ENCODE measurements around the gene FBXL7. TPM values are rescaled to one million over a fixed set of nuclear protein-coding genes. Genes with fewer than 3 reads are reported as not detected.

Gene FBXL7
- total RNA-seq, 2 experiments from 2014 or later = not detected

DNA sequence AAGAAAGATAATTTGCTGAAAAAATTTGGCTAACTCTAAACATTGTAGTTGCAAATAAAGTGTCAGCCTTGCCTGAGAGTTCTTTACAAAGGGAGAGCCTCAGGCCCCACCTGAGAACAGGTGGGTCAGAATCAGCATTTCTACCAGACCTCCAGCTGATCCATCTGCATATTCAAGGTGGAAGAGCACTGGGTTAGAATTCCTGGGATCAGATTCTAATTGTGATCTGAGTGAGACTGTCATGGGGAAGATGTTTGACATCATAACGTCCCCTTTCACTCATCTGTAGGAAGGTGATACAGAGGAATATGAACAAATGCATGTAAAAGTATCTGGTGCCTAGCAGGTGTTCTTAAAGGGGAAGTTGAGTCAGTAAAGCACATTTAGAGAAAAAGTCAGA lies 54.6 kb downstream of the FBXL7 start:
- no peaks in the 10 kb centered on the region for H3K36me3 Mint-ChIP-seq (ENCODE audit: low read depth)
- no peak overlapping the region for H3K4me3 Mint-ChIP-seq
- H3K27me3 Mint-ChIP-seq (ENCODE audit: low read depth) = no peaks in the 10 kb centered on the region
- H3K4me1 Mint-ChIP-seq (ENCODE audit: low read depth) = no peaks in the 10 kb centered on the region
- intact Hi-C loops (cut with micrococcal nuclease) = no loop called here
- no peaks in the 10 kb centered on the region for H3K9me3 Mint-ChIP-seq
- no peak for DNase-seq
- CTCF ChIA-PET = no interaction called here
- no peak overlapping the region for H3K27ac Mint-ChIP-seq

DNA sequence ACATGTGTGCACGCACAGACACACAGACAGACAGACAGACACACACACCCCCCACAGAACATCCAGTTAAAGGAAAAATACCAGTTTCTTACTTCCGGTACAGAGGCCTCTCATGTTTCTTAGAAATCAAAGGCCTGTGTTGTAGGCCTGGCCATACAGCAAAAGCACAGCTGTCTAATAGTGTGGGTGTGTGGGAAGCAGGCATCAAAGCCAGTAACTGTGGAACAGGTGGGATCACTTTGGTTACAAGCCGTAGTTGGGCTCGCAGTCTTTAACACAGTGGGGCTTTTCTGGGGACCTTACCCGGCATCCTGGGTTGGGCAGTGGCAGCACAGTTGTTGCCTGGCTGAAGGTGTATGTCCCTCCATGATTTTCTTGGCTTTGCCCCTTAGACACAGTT lies 55.2 kb downstream of the FBXL7 start:
- no peaks in the 10 kb centered on the region for H3K4me1 Mint-ChIP-seq (ENCODE audit: low read depth)
- CTCF ChIA-PET = no interaction called here
- no peaks in the 10 kb centered on the region for H3K9me3 Mint-ChIP-seq
- H3K4me3 Mint-ChIP-seq = no peak overlapping the region
- H3K27ac Mint-ChIP-seq = no peak overlapping the region
- no peaks in the 10 kb centered on the region for H3K27me3 Mint-ChIP-seq (ENCODE audit: low read depth)
- no peak for DNase-seq
- no peaks in the 10 kb centered on the region for H3K36me3 Mint-ChIP-seq (ENCODE audit: low read depth)
- intact Hi-C loops (cut with micrococcal nuclease) = no loop called here

DNA sequence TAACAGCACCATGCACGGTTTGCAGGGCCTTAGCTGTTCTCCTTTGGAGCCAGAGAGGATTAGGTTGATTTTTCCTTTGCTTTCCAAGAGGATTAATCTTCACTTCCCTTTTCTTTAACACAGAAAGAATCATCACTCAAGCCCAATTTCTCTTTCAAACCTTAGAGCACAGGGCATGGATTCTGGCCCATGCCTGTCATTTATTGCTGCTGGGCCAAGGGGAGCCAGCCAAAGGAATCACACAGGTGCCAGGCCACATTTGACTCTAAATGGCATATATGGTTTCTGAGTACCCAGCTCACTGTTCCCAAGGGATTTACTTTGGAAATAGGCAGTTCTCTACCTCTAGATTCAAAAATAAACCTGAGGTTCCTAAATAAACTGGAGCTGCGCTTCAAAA lies 58.3 kb downstream of the FBXL7 start:
- intact Hi-C loops (cut with micrococcal nuclease) = no loop called here
- CTCF ChIA-PET = no interaction called here
- no peak overlapping the region for H3K4me3 Mint-ChIP-seq
- H3K27me3 Mint-ChIP-seq (ENCODE audit: low read depth) = no peaks in the 10 kb centered on the region
- no peak overlapping the region for H3K27ac Mint-ChIP-seq
- peaks cover 5% of the 10 kb centered on the region for H3K9me3 Mint-ChIP-seq
- no peak for DNase-seq
- H3K4me1 Mint-ChIP-seq (ENCODE audit: low read depth) = no peaks in the 10 kb centered on the region
- no peaks in the 10 kb centered on the region for H3K36me3 Mint-ChIP-seq (ENCODE audit: low read depth)

DNA sequence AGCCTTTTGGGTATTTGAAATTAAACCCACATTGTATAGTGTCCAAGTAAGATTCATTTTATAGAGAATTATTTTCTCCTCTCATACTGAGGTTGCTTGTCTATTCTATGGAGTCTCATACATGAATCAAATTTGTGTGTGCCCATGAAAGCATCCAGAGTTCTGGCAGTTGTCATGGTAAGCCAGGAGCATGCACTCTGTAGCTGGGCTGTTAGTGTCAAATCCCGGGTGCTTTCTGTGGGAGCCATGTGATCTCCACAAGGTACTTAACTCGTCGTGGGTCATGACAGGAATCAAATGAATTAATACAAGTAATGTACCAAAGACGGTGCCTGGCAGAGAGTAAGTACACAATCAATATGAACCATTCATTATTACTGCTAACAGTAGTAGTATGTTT lies 58.7 kb downstream of the FBXL7 start:
- Mint-ChIP-seq H3K27me3 (ENCODE audit: low read depth) (no peaks in the 10 kb centered on the region), H3K4me1 (ENCODE audit: low read depth) (no peaks in the 10 kb centered on the region), H3K27ac (no peak overlapping the region), H3K9me3 (peaks cover 5% of the 10 kb centered on the region), H3K4me3 (no peak overlapping the region), H3K36me3 (ENCODE audit: low read depth) (no peaks in the 10 kb centered on the region)
- CTCF ChIA-PET = no interaction called here
- DNase-seq = no peak
- intact Hi-C loops (cut with micrococcal nuclease) = no loop called here

DNA sequence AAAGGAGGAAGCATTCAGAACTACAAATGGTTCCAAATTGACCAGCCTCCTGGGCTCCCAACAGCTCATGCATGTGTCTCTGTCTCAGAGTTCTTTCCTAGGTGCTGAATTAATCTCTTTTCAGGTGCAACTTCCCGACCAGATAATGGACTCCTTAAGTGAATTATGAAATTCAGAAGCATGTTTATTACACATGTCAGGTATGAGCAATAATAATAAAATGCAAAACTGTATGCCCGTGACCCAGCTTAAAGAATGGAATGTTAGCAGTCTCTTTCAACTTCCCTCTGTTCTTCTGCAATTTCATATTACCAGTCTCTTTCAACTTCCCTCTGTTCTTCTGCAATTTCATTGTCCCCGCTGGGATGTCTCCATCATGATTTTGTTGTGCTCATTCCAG lies 60.4 kb downstream of the FBXL7 start:
- Mint-ChIP-seq H3K9me3 (peaks cover 5% of the 10 kb centered on the region), H3K4me1 (ENCODE audit: low read depth) (no peaks in the 10 kb centered on the region), H3K36me3 (ENCODE audit: low read depth) (no peaks in the 10 kb centered on the region), H3K4me3 (no peak overlapping the region), H3K27me3 (ENCODE audit: low read depth) (no peaks in the 10 kb centered on the region), H3K27ac (no peak overlapping the region)
- no peak for DNase-seq
- CTCF ChIA-PET = no interaction called here
- intact Hi-C loops (cut with micrococcal nuclease) = no loop called here

DNA sequence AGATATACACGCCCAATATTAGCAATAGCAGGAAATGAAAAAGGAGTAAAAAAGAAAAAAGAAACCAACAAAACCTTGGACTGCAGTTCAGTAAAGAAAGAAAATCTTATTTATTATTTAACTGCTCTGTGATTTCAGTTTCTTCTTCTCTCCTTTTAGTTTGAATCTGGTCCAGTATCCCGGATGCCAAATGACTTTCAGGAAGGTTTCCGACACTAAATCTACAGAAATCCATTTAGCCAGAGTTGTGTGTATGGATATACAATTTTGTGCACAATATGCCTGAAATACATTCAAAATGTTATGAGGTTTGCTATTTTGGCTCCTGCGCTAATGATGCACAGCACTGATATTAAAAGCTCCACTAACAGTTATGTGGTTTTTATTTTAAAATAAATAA lies 64.5 kb downstream of the FBXL7 start:
- no peak for DNase-seq
- peaks cover 5% of the 10 kb centered on the region for H3K9me3 Mint-ChIP-seq
- H3K27me3 Mint-ChIP-seq (ENCODE audit: low read depth) = no peaks in the 10 kb centered on the region
- H3K4me1 Mint-ChIP-seq (ENCODE audit: low read depth) = no peaks in the 10 kb centered on the region
- H3K27ac Mint-ChIP-seq = no peak overlapping the region
- CTCF ChIA-PET = no interaction called here
- H3K4me3 Mint-ChIP-seq = no peak overlapping the region
- H3K36me3 Mint-ChIP-seq (ENCODE audit: low read depth) = no peaks in the 10 kb centered on the region
- intact Hi-C loops (cut with micrococcal nuclease) = no loop called here

DNA sequence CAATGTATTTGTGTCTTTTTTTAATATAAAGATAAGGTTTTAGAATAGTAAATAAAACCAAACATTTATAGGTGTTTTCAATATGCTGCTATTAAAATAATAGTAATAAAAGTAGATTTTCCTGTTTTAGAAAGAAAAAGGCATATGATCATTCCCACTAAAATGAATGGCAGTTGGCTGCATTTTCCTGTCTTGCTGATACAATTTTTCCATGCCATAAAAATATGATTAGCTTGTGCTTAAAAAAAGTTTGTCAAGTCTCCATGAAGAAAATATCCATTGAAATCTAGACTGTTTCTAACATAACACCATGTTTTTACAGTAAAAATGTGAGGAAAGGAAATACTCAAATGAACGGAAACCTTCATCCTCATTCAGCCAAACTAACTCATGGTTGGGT lies 65.0 kb downstream of the FBXL7 start:
- CTCF ChIA-PET = no interaction called here
- no peaks in the 10 kb centered on the region for H3K36me3 Mint-ChIP-seq (ENCODE audit: low read depth)

DNA sequence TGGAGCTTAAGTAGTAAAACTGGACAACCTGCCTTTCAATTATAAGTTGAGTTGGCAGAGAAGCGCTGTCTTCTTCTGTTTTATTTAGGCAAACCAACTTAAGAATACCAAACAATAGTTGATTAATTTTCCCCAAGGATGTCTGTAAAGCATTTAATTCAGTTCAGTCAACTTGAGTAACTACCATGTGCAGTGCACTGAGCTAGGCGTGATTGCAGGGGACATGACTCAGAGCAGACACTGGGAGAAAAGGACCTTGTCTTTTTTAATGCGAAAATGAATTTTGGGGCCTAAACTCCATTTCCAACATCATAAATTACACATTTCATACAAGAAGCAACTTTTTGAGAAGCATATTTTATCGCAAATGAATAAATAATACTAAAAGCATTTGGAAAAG lies 66.3 kb downstream of the FBXL7 start:
- no peaks in the 10 kb centered on the region for H3K36me3 Mint-ChIP-seq (ENCODE audit: low read depth)
- intact Hi-C loops (cut with micrococcal nuclease) = no loop called here

More for the DNA sequence above, 65.0 kb downstream of the FBXL7 start:
- intact Hi-C loops (cut with micrococcal nuclease) = no loop called here
- H3K4me3 Mint-ChIP-seq = no peak overlapping the region
- H3K27me3 Mint-ChIP-seq (ENCODE audit: low read depth) = no peaks in the 10 kb centered on the region
- no peaks in the 10 kb centered on the region for H3K4me1 Mint-ChIP-seq (ENCODE audit: low read depth)
- H3K9me3 Mint-ChIP-seq = peaks cover 5% of the 10 kb centered on the region
- no peak for DNase-seq
- H3K27ac Mint-ChIP-seq = no peak overlapping the region

DNA sequence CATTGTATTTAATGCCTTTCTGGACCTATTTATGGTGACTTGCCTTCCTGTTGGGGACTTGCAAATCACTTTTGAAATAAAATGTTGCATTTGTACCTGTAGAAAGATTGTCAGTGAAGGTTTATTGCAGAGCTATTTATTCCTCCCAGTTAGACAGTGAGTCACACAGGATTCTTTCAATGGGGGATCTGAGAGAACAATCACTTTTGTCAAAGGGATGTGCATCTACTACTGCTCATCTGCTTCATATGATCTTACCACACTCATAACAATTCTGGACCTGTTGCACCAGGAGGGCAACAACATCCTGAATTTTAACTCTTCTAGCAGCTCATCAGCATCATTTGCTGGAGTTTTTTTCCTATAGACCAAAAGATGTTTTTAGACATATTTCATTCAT lies 66.8 kb downstream of the FBXL7 start:
- DNase-seq = no peak
- Mint-ChIP-seq H3K4me1 (ENCODE audit: low read depth) (no peaks in the 10 kb centered on the region), H3K27me3 (ENCODE audit: low read depth) (no peaks in the 10 kb centered on the region), H3K27ac (no peak overlapping the region), H3K36me3 (ENCODE audit: low read depth) (no peaks in the 10 kb centered on the region), H3K4me3 (no peak overlapping the region), H3K9me3 (peaks cover 7% of the 10 kb centered on the region)
- CTCF ChIA-PET = no interaction called here
- intact Hi-C loops (cut with micrococcal nuclease) = no loop called here

More for the DNA sequence above, 66.3 kb downstream of the FBXL7 start:
- H3K4me3 Mint-ChIP-seq = no peak overlapping the region
- peaks cover 7% of the 10 kb centered on the region for H3K9me3 Mint-ChIP-seq
- no peaks in the 10 kb centered on the region for H3K4me1 Mint-ChIP-seq (ENCODE audit: low read depth)
- H3K27me3 Mint-ChIP-seq (ENCODE audit: low read depth) = no peaks in the 10 kb centered on the region
- CTCF ChIA-PET = no interaction called here
- no peak for DNase-seq
- no peak overlapping the region for H3K27ac Mint-ChIP-seq

DNA sequence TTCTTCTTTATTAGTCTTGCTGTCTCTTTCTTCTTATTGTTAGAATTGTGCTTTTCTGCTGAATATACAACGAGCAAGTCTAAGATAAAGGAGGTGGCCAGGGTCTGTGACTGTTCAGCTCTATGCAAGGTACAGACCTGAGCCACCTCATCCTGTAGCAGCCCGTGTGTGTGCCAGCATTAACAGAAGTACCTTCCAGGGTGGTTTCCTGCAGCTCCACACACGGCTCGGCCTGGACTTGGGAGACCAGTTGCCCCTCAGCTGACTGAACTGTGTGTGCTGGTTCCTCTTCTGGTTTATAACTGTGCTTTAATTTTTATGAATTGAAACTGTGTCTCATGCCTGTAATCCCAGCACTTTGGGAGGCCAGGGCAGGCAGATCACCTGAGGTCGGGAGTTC lies 70.5 kb downstream of the FBXL7 start:
- H3K27me3 Mint-ChIP-seq (ENCODE audit: low read depth) = no peaks in the 10 kb centered on the region
- H3K27ac Mint-ChIP-seq = no peak overlapping the region
- no peak for DNase-seq
- no peaks in the 10 kb centered on the region for H3K36me3 Mint-ChIP-seq (ENCODE audit: low read depth)
- H3K4me3 Mint-ChIP-seq = no peak overlapping the region
- H3K9me3 Mint-ChIP-seq = peaks cover 3% of the 10 kb centered on the region
- no peaks in the 10 kb centered on the region for H3K4me1 Mint-ChIP-seq (ENCODE audit: low read depth)
- intact Hi-C loops (cut with micrococcal nuclease) = no loop called here
- CTCF ChIA-PET = no interaction called here

DNA sequence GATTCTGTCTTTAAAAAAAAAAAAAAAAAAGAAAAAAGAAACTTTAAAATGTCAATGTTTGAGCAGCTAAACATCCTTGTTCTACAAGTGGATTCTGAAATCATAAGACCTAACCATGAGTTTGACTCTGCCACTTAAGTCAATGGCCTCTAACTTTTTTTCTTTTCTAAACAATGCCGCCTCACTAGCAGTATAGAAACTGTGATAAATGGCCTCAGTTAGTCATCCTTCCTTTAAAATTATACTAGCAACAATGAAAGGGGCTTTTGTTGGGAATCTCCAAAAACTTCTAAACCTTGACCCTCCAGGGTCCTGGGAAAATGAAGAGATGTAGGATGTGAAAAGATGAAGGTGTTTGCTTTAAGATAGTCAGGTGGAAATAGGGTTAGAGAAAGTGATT lies 71.1 kb downstream of the FBXL7 start:
- Mint-ChIP-seq H3K27ac (no peak overlapping the region), H3K4me3 (no peak overlapping the region), H3K4me1 (ENCODE audit: low read depth) (no peaks in the 10 kb centered on the region), H3K36me3 (ENCODE audit: low read depth) (no peaks in the 10 kb centered on the region), H3K9me3 (peaks cover 3% of the 10 kb centered on the region), H3K27me3 (ENCODE audit: low read depth) (no peaks in the 10 kb centered on the region)
- intact Hi-C loops (cut with micrococcal nuclease) = no loop called here
- CTCF ChIA-PET = no interaction called here
- DNase-seq = no peak

DNA sequence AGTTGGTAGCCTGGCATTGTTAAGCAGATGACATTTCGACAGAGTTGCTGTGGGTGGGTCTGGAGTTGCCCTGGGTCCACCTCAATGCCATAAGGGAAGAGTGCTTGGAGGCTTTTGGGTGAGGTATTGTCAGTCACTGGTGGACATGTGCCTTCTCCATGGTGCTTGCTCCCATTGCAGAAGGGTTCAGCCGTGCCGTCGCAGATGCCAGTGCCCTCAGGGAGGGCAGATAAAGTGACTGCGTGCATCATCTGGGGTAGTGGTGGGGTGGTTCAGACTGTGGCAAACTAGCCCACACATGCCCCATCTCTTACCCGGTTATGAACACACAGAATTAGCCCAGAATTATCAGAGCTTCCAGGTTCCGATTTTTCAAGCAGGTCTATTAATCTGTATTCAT lies 71.6 kb downstream of the FBXL7 start:
- DNase-seq = no peak
- Mint-ChIP-seq H3K9me3 (peaks cover 3% of the 10 kb centered on the region), H3K27me3 (ENCODE audit: low read depth) (no peaks in the 10 kb centered on the region), H3K27ac (no peak overlapping the region), H3K4me1 (ENCODE audit: low read depth) (no peaks in the 10 kb centered on the region), H3K4me3 (no peak overlapping the region), H3K36me3 (ENCODE audit: low read depth) (no peaks in the 10 kb centered on the region)
- CTCF ChIA-PET = no interaction called here
- intact Hi-C loops (cut with micrococcal nuclease) = no loop called here

DNA sequence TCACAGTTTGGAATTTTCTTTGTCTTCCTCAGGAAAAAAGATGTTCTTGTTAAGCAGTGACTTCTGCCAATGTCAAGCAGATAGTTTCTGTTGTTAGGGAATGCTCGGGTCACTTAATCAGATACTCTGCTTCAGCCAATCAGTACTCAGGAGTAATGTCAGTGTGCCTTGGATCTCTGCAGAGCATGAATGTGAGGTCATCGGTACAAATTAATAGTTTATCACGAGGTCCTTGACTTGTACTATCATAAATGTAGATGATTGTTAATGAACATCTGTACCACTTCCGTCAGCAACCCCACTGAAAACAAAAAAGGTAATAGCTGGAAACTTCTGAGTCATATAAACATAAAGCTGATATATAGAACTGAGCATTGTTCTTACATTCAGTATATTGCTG lies 73.6 kb downstream of the FBXL7 start:
- Mint-ChIP-seq H3K4me3 (no peak overlapping the region), H3K27me3 (ENCODE audit: low read depth) (no peaks in the 10 kb centered on the region), H3K36me3 (ENCODE audit: low read depth) (no peaks in the 10 kb centered on the region), H3K4me1 (ENCODE audit: low read depth) (no peaks in the 10 kb centered on the region), H3K9me3 (peaks cover 3% of the 10 kb centered on the region), H3K27ac (no peak overlapping the region)
- intact Hi-C loops (cut with micrococcal nuclease) = no loop called here
- DNase-seq = no peak
- CTCF ChIA-PET = no interaction called here

DNA sequence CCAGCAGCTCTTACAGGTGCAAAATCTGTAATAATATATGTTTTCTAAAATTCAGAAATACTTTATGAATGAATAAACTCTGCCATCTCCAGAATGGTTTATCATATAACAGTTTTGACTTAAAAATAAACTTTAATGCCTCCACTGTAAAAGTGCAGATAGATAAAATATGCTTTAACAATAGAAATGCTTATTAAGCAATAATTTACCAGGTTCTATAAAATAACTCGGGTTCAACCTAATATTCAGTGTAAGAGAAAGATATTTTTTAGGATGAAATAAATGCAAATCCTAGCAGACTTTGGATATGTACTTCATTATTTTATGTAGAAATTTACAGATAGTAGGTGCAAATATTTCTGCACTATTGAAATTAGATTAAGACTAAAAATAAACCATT lies 74.1 kb downstream of the FBXL7 start:
- CTCF ChIA-PET = no interaction called here
- no peaks in the 10 kb centered on the region for H3K36me3 Mint-ChIP-seq (ENCODE audit: low read depth)
- DNase-seq = no peak
- H3K4me1 Mint-ChIP-seq (ENCODE audit: low read depth) = no peaks in the 10 kb centered on the region
- H3K9me3 Mint-ChIP-seq = peaks cover 3% of the 10 kb centered on the region
- H3K4me3 Mint-ChIP-seq = no peak overlapping the region
- intact Hi-C loops (cut with micrococcal nuclease) = no loop called here
- H3K27me3 Mint-ChIP-seq (ENCODE audit: low read depth) = no peaks in the 10 kb centered on the region
- no peak overlapping the region for H3K27ac Mint-ChIP-seq
